Activated CD8-positive, alpha-beta memory T cell treated with anti-CD3 and anti-CD28 coated beads, Interleukin-2, amount 50 U/mL, for 4 hours (primary cell): ENCODE results near the gene TBL1X.
"Not testable (repeated sequence)": the region's sequence is repeated elsewhere in the genome, so short reads cannot be mapped to it uniquely, and the experiment has no call there.

ENCODE experiments used
- DNase-seq: peaks from one replicate; pipeline ENCODE4 v3.0.0-alpha.2; 2020

Gene TBL1X

DNA sequence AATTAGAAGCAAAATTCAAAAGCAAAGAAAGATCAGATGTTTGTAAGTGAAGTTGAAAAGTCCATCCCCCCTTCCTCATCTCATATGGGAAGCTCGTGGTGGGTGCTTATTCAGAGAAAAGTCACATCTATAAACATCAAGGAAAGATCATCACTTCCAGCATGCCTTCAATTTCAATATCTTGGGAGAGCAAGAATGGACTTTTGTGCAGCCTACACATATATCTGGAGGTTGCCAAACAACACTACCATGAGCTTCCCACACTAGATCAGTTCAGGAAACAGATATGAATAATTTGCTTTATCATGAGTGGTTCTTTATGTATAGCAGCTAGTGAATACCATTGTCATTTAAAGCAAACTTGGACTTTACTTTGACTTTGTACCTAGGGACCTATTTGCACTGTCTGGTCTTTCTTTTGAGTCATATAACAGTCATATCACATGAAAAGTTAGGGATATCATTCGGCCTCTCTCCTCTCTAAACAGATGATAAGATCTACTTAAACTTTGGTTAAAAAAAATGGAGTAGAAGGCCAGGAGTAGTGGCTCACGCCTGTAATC, 5.6 kb upstream of the TBL1X start:
- no peak for DNase-seq

DNA sequence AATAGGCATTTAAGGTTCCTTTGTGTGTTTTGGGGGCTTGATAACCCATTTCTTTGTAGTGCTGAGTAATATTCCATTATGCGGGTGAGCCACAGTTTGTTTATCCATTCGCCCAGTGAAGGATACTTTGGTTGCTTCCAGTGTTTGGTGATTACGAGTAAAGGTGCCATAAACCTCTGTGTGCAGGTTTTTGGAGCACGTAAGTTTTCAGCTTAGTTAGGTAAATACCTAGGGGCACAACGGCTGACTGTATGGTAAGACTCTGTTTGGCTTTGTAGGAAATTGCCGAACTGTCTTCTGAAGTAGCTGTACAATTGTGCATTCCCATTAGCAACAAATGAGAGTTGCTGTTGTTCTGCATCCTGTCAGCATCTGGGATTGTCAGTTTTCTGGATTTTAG, 3.8 kb upstream of the TBL1X start:
- DNase-seq: no peak

GRCh38 chrX:9462456-9462855, 2.4 kb upstream of the TBL1X start:
- DNase-seq: no peak

- peak; percentile 46 for DNase-seq
Observed at GRCh38 chrX:9465380-9466123, 694 bp downstream of the TBL1X start.

DNA sequence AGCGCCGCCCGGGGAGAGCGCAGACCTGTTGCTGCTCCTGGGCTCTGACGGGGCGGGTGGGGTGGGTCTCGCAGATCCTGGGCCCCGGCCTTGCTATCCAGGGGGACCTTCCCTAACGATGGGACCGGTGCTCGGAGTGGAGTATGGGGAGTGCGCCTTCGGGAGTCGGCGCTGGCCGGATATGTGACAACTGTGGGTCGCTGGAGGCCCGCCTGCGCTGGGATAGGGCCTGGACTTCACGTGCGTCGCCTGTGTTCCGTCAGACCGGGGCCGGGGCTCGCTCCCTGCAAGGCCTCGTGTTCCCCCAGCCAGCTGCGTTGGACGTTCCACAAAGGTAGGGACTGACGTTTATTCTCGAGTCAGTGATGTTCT, 1.3 kb downstream of the TBL1X start:
- no peak for DNase-seq

- no peak for DNase-seq
Observed at GRCh38 chrX:9466736-9467135, 1.9 kb downstream of the TBL1X start.

GRCh38 chrX:9467146-9467545, 2.3 kb downstream of the TBL1X start:
- no peak for DNase-seq

DNA sequence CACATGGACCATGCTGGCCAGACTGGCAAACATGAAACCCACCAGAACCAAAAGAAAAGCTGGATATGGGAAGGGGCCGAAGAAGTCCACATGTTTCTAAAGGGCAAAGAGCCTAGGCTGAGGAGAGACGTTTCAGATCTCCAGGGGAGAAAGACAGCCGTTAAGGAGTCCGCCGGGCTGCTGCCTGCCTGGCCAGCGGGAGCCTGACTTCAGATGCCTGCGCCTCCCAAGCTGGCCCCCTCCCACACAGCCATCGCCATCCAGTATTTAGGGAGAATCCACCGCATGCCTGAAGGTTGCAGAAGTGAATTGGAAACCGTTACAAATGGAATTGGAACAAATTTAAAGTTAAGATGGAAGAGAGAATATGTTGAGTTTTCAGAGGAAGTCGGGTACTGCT, 2.9 kb downstream of the TBL1X start:
- DNase-seq: no peak

DNA sequence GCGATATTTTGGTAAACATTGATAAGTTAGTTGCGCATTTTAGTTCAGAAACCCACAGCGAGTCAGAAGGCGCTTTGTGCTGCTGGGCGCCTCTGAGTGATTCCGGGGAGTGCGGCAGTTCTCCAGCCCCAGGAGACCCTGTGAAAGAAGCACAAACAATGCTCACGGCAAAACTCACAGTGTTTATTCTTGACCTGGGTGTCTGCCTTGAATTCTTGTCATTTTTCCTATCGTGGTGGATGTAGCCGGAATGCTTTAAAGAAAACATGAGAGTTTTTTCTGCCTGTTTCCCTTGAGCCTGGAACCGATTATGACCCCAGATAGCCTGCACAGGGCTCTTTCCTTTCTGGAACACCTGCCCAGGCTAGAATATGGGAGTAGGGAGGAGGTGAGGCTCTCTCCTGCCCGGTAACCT, 6.7 kb downstream of the TBL1X start:
- no peak for DNase-seq

DNA sequence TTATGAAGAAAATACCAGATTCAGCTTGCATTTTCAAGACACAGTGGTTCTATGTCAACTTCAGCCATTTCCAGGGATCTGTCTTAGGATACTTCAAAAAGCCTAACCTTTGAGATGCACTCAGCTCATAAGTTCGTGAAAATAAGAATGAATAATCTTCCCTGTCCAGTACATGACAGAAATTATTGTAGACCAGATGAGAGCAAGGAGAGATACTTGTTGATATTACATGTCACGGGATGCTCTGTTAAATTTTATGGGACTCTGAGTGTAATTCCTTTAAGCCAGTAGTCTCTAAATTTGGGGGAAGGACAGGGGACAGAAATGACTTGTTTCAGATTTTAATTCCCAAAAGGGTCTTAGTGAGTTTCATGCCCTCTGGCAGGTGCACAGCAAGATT, 8.8 kb downstream of the TBL1X start:
- no peak for DNase-seq

DNA sequence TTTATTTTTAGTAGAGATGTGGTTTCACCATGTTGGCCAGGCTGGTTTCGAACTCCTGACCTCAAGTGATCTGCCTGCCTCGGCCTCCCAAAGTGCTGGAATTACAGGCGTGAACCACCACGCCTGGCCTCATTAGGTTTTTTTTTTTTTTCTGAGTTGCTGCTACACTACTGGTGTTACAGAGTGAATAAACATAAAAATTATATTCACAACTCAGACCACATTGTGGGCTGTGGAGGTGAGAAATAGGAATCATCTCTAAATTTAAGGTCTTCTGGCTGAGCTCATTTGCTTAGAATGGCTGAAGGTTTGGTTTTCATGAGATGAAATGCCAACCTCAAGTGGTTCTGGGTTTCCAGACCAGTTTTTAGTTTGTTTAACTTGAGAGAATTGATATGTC, 10.6 kb downstream of the TBL1X start:
- not testable (repeated sequence) for DNase-seq

DNA sequence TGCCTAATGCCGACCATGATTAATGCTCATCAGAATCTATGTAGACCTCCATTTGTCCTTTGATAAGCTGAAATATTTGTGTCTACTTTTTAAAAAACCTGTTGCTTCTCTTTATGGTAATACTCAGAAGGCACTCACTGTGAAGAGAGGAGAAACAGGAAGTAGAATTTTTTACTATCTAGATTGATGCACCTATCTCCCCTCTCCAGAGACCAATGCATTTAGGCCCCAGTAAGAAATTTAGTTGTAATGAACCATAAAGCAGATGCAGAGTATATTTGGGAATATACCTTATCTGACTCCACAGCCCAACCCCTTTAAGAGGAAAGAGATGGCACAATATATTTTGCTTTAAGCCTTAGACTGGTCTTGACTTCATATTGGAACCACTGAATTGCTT, 11.1 kb downstream of the TBL1X start:
- DNase-seq: no peak

DNA sequence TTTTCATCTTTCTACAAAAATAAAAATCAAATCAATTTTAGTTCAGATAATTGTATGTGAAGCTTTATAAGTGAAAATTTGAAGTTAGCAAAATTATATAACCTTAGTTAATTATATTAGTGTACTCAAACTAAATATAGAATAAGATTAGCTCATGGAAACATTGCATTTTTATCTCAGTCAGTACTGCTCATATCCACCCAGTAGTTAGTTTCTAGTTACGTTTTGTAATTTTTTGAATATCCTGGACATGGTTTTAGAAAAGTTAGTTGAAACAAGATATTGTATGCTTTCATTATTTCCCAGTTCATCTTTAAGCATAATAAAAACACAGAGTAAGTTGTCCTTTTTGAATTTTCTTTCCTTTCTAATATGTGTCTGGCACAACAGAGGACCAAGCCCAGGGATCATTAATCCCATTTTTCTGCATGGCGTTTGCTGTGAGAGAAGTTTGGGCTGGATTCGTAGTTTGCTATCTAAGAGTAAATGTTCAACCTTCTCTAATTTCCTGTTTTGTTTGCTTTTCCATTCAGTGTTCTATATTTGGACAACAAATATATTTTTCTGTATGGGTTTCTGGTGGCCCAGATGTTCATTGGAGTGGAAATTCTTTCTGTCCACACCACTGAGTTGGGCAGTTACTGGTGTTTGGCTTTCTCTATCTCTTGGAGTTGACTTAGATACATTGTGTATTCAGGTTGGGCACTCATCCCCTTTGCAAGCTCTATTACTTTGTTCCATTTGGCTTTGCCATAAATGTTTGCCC, 12.1 kb downstream of the TBL1X start:
- no peak for DNase-seq

DNA sequence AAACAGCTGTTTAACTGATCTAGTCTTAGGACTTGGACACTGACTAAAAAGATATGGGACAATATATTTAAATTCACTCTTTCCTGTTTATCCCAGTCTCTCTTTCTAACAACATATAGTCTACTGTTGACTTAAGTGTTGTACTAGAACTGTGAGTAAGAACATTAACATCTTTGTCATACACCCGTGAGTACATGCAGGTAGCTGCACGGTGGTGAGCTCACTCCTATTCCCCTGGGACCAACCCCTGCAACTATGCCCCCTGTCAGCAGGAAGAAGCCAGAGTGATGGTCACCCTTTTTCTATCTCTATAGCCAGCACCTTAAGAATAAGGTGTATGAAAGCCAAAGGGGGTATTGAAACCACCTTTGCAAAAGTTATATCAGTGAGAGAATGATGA, 17.6 kb downstream of the TBL1X start:
- DNase-seq: no peak

GRCh38 chrX:9482837-9483236, 18.0 kb downstream of the TBL1X start:
- DNase-seq: no peak

DNA sequence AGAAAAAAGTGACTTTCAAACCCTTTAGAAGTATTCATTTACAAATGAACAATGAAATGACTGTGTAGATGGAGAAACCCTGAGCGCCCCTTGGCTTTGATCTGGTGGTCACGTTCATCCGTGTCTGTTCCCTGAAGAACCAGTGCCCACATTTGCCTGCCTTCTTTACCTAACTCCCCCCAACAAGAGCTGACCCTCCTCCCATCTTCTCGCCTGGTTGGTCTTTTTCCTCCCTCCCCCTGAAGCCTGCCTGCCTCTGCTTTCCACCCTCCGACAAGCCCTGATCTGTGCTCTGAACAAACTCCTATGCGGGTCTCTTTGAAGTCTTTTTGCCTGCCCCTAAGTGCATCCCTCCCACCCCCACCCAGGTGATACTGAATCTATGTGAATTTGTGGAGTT, 18.5 kb downstream of the TBL1X start:
- no peak for DNase-seq

DNA sequence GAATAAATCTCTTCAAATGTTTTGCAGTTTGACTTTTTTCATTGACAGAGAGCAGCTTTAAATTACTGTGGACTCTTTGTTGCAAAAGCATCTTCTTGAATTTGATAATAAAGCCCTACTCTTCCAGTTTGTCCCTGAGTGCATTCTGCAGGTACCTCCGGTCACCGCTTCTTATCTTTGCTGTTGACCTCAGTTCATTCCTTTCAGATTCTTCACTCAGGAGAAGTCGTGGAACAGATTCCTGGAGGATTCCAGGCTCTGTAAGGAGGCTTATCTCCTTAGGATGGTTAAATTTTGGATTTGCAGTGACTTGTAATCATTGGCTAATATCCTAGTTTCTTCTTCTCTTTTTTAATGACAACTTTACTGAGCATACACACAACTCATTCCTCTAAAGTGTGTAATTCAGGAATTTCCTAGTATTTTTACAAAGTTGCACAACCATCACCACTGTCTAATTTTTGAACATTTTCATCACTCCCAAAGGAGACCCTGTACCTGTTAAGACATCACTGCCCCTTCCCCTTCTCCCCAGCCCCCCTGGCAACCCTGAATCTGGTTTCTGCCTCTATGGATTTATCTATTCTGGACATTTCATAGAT, 22.0 kb downstream of the TBL1X start:
- no peak for DNase-seq

GRCh38 chrX:9488586-9488985, 23.7 kb downstream of the TBL1X start:
- DNase-seq: no peak

GRCh38 chrX:9489234-9489633, 24.4 kb downstream of the TBL1X start:
- DNase-seq: no peak

- no peak for DNase-seq
Observed at GRCh38 chrX:9492901-9493300, 28.0 kb downstream of the TBL1X start.

DNA sequence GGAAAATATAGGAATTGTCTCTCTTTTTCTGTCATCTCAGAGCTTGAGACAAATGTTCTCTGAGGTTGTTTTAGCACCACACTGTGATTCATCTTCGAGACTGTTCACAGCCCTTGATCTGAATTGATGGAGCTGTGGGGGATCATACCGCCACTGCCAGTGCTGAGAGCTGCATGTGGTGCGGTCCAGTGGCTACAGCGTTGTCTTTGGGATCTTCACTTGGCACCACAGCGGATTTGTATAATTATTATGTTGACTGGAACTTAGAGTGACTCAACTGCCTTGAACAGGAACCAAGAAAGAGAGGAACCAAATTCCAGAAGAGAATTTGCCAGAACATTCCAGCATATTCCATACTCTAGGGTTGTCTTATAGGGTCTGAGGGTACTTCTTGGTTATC, 29.1 kb downstream of the TBL1X start:
- no peak for DNase-seq

DNA sequence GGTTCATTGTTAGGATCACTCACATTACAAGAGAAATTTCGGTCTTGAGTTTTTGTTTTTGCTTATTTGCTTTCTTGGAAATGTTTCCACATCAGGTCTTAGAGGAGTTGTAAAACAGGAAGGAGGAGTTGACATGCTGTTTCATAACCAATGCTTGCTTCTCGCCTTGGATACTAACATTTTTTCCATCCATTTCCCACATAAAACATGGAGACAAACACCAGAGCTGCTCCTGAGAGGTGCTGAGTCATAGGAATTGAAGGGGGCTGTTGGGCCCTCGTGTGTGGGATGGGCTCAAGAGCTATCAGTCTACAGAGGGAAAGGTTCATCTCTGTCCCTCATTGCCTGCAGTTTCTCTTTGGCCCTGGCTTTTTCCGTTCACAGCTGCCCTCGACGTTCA, 29.9 kb downstream of the TBL1X start:
- DNase-seq: no peak

GRCh38 chrX:9495496-9495895, 30.6 kb downstream of the TBL1X start:
- DNase-seq: no peak

DNA sequence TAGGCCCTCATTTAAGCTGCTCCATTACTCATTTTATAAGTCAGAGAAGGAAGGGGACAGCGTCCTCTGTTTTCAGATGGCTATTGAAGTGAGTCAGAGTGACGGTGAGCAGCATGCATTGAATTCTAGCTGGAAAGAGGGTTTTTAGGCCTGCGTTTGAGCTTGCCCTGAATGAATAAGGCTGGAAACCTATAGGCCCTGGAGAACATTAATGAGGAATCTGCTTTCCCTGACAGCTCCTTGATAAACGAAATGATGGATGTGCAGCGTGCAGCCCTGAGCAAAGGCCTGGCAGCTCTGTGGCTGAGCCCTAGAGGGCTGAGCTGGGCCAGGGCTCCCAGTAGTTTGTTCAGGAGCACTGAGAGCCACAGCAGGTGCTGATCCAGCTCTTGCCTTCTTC, 33.4 kb downstream of the TBL1X start:
- no peak for DNase-seq
